Activated gamma-delta T cell treated with anti-CD3 and anti-CD28 coated beads, Interleukin-2, amount 50 U/mL, for 16 hours (primary cell): ENCODE results near the gene PSD.

Experiments
- DNase-seq: peaks from one replicate; pipeline ENCODE4 v3.0.0-alpha.2; 2020; ENCODE audit warnings: low read depth

Gene PSD

GRCh38 chr10:102438374-102438773 is 19.8 kb upstream of the PSD start:
- no peak for DNase-seq

DNA sequence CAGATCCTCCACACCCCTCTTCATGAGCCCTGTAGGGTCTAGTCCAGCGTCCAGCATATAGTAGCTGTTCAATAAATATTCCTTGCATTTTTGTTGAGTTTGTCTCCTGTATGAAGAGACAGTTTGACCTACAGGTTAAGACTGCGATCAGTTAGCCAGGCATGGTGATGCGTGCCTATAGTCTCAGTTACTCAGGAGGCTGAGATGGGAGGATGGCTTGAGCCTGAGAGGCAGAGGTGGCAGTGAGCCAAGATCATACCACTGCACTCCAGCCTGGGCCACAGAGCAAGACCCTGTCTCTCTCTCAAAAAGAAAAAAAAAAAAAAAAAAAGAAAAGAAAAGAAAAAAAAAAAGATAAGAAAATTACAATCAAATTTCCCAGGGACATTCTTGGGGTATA is 18.9 kb upstream of the PSD start:
- no peak for DNase-seq

GRCh38 chr10:102436312-102436711 is 17.7 kb upstream of the PSD start:
- DNase-seq: no peak

DNA sequence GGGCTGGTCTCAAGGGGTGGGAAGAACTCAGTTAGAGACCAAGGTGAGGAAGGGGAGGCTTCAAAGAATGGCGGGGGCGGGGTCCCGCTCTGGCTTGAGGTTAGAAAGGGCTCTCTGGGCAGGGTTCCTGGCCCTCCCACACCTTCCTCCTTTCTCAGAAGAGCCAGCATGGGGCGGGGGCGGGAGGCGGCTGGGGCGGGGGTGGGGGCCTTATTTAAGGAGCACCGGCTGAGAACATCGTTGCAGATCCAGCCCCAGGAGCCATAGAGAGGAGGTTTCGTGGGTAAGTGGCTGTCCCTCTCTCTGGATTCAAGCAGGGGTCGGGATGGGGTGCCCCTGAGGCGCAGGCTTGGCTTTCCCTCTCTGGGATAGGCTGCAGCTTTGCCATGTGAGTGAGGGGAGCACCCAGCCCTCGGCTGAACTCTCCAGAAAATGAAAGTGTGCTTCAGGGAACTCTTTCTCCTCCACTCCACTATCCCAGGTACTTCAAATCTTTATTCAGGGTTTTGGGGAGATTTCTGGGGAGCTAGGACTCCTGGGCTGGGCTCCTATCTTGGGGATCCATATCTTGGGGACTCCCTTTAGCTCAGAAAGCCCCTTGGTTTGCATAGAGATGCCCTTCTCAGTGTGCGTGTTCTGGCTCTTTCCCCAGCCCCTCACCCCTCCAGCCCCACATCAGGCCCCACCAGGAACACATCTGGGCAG is 17.1 kb upstream of the PSD start:
- peak; percentile 30 for DNase-seq

DNA sequence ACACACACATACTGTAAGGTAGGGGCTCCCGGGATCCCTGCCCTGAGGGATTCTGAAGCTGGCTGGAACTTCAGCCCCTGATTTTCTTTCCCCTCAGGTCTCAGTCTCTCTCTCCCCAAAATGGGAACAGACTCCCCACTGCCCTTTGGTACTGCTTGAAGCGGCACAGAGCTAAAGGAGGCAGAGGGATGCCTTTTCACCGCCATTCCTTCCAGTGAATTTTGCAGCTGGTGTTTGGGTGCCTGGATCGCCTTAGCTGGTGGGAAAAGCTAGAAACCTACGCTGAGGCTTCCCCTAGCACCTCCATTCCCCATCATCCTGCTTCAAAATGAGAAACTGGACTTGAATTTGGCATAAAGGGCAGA is 16.5 kb upstream of the PSD start:
- no peak for DNase-seq

- no peak for DNase-seq
Measured at GRCh38 chr10:102434394-102435132, 16.0 kb upstream of the PSD start.

DNA sequence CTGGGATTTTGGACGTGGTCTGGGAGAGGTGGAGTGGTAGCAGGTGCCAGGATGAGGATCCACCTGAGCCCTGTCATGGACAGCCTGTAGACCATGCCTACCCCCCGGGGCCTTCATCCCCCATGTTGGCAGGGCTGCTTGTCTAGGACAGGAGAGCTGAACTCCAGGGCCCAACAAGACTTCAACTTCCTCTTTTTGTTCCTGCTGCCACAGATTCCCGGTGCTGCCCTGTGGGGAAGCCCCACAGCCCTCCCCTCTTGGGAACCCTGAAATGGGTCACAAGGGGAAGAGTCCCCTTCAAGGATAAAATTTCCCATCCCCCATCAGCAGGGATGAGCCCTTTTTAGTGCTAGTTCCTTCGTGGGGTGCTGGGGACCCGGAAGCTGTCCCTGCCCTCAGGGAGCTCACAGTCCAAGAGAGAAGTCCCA is 15.0 kb upstream of the PSD start:
- no peak for DNase-seq

GRCh38 chr10:102432162-102432950 is 13.8 kb upstream of the PSD start, which contains the start of gene CUEDC2:
CUEDC2 (minus strand) TSS chr10:102432574; CDS start chr10:102425188, 7,386 bp downstream.
- DNase-seq: peak; percentile 92

DNA sequence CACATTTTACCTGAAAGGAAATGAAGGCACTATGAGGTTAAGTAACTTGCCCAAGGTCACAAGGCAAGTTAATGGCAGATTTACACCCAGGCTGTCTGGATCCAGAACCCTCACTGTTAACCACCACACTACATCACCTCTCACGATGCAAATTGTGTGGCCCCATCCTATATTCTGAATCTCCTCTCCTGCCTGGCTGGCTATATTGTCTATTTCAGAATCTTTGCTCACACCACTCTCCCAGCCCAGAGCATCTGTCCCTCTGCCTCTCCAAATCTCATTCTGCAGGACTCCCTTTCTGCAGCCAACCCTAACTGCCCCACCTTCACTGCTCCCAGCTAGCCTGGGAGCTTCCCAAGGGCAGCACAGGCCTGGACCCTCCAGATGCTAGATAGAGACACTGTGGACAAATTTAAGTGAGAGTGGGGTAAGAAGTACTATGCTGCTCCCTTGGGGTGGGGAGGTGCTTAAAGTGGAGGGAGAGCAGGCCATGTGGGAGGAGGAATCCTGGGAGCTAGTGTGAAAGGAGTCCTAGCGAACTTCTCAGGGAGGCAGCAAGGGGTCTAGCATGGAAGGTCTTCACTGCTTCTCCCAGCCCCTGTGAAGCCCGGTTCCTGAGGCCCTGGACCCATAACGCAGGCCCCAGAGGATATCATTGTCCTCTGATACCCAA is 13.0 kb upstream of the PSD start:
- DNase-seq: no peak

- no peak for DNase-seq
Measured at GRCh38 chr10:102429468-102429867, 10.9 kb upstream of the PSD start.

DNA sequence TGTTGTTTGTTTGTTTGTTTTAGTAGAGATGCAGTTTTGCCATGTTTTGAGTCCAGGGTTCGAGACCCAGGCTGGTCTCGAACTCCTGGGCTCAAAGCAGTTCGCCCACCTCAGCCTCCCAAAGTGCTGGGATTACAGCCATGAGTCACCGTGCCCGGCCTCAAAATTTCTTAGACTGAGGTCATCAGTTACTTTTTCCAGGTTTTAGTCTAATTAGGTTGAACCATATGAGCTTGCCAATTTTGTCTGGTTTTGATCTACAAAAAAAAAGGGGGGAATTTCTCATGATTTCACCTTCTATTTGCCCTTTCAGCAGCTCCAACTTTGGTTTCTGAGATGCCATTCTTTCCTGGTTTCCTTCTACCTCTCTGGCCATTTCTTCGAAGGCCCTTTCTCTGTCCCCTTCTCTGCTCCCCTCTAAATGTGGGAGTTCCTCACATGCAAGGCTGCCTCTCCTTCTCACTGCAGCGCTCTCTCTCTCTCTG is 8.3 kb upstream of the PSD start:
- no peak for DNase-seq

DNA sequence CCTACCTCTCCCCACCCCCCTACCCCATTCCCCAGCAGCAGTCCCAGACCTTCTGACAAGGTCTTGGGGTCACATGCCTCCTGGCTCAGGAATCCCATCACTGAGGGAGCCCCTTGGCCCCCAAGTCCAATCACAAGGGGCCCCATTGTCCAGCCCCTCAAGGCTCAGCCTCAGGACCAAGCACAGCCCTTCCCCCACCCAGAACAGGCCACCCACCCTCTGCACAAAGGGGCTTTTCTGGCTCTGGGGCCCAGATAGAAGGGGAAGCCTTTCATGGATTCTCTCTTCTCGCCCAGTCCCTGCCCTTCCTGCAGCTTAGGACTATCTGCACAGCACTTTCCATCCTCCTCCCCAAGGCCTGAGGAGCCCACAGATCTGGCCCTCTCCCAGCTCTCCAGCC is 6.9 kb upstream of the PSD start:
- DNase-seq: no peak

DNA sequence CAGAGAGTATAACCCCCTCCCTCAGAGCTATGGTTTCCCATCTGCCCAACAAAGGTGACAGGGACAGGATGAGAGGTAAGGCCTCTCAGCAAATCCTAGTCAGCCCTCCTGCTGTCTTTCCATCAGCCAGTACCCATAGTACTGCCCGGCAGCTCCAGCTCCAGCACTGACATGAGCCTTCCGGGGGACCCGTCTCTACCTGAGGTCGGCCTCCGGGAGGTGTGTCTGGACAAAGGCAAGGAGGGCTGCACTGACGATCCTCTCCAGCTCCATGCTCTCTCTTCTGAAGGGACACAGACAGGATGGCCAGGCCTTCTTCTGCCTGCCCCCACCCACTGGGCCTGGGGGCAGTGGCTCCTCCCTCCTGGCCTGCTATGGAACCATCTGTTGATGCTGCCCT is 6.3 kb upstream of the PSD start:
- no peak for DNase-seq

DNA sequence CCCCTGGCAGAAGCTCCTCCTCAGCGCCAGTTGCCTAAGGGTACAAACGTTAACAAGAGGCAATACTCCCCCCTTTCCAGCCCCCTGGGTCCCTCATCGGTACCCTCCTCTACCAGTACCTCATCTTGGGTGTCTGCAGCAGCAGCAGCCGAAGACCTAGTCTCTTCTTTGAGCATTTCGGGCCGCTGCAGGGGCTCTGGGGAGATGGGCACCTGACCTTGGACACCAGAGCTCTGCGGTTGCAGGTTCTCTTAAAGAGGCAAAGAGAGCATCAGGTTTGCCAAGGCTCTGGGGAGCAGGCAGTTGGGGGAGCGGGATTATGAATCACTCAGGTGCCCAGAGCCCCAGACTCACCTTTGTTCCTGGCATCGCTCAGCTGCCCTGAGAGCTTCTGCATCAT is 5.6 kb upstream of the PSD start:
- DNase-seq: no peak

- DNase-seq: no peak
Measured at GRCh38 chr10:102423372-102423968, 4.9 kb upstream of the PSD start.

DNA sequence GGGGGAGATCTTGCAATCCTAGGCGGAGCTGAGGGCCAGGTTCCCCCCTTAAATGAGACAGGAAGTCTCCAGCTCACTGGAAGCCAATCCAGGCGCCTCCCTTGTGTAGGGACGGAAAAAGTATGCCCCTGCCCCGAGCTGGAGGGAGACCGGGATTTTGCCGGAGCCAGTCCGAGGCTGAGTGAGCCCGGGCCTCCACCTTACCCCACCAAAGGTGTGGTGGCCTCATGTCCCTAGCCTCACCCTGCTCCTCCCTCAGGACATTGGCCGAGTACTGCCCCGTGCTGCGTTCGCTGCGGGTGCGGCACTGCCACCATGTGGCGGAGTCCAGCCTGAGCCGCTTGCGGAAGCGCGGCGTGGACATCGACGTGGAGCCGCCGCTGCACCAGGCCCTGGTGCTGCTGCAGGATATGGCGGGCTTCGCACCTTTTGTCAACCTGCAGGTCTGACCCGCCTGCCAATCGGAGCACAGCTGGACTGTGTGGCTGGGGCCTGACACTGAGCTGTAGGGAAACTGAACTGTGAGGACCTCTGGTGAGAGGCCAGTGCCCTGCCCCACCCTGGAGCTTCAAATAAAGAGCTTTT is 4.1 kb upstream of the PSD start:
- DNase-seq: no peak

DNA sequence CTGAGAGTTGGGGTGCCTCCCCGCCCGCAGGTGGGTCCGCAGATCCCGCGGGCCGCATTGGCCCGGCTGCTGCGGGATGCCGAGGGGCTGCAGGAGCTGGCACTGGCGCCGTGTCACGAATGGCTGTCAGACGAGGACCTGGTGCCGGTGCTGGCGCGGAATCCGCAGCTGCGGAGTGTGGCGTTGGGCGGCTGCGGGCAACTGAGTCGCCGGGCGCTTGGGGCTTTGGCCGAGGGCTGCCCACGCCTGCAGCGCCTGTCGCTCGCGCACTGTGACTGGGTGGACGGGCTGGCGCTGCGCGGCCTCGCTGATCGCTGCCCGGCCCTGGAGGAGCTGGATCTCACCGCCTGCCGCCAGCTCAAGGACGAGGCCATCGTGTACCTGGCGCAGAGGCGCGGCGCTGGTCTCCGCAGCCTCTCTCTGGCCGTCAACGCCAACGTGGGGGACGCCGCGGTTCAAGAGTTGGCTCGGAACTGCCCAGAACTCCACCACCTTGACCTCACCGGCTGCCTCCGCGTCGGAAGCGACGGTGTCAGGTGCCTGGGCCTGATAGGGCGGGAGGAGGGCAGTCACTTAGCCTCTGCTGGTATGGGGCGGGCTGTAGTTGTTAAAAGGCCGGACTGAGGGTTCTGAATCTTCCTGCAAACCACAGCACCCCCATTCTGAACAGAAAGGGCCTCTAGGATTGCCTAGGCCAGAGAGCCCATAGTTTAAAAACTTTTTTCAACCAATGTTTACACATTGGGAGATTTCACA is 3.4 kb upstream of the PSD start:
- no peak for DNase-seq

GRCh38 chr10:102421507-102421756 is 2.8 kb upstream of the PSD start:
- no peak for DNase-seq

DNA sequence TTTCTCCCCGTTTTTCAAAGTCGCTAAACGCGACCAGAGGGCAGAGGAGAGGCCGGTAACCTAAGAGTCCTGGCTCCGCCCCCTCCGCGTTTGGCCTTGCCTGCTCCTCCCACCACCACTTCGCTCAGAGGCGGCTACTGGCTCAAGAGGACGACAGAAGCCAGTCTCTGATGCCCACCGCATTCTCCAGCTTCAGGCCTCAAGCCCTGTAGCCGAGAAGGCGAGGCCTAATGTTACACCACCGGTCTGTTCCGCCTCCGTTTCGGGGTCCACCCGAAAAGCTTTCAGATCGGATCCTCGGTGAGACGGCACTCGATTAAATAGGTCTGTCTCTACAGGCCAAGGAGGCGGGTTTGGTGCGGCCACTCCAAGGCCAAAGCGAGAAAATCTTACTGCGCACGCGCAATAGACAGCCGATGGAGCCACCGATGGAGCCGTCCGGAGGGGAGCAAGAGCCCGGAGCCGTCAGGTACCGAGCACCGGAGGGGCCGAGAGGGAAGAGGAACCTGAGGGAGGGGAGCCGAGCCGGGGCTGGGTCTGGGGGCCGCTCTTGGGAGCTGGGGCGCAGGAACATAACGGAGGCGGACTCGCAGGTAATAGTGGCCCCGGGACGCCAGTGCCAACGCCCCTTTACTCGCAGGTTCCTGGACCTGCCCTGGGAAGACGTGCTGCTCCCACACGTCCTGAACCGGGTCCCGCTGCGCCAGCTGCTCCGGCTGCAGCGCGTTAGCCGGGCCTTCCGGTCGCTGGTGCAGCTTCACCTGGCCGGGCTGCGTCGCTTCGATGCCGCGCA is 2.3 kb upstream of the PSD start, which contains the start of gene FBXL15:
Gene FBXL15 (plus strand): TSS at position 123 of the 793 bp plus-strand sequence. CDS start 294 bp downstream, at position 417.
- DNase-seq: peak; percentile 94

GRCh38 chr10:102420181-102420713 is 1.7 kb upstream of the PSD start:
- DNase-seq: no peak
